Large intestine (tissue), 12 donors: ENCODE data around the gene PLAAT5. TPM values are rescaled to one million over a fixed set of nuclear protein-coding genes. Genes with fewer than 3 reads are reported as not detected.

Experiments used
- DNase-seq, 2 donors: peaks; one replicate each; pipeline versions ENCODE4 v3.0.0 to v3.0.0-alpha.2; 2013
- H3K27ac ChIP-seq: one replicate; pipeline ENCODE4 v1.5.1; 2013; ENCODE audit warnings: low read length
- H3K27me3 ChIP-seq: 2 replicates; pipeline ENCODE4 v1.6.1; 2013; ENCODE audit warnings: low read length; ENCODE audit not compliant: control insufficient read depth, insufficient read depth
- H3K36me3 ChIP-seq: 2 replicates; pipeline ENCODE4 v1.6.1; 2013; ENCODE audit warnings: low read length; ENCODE audit not compliant: control insufficient read depth, insufficient read depth
- H3K4me1 ChIP-seq: one replicate; pipeline ENCODE4 v1.6.1; 2013; ENCODE audit warnings: low read length; ENCODE audit not compliant: control insufficient read depth, insufficient read depth
- H3K4me3 ChIP-seq: one replicate; pipeline ENCODE4 v1.5.1; 2013; ENCODE audit warnings: low read length
- H3K9me3 ChIP-seq: one replicate; pipeline ENCODE4 v1.6.1; 2013; ENCODE audit warnings: mild to moderate bottlenecking, low read depth, low read length, moderate library complexity; ENCODE audit not compliant: control insufficient read depth
- WGBS: methylation state at CpG from one replicate; pipeline ENCODE4 v1.1.5; 2013; ENCODE audit warnings: low lambda C conversion rate; ENCODE audit not compliant: insufficient coverage; 5-methylcytosine and 5-hydroxymethylcytosine counted together
- long read RNA-seq, 11 donors: transcript quantifications; one replicate each; lab custom pipeline, GENCODE V29; 2026
- polyA plus RNA-seq: library from polyadenylated mRNA; unstranded; fragments of 120-200 nt; gene quantifications from one replicate; pipeline ENCODE4 v1.2.1, GENCODE V29; 2013

Gene PLAAT5, protein sequence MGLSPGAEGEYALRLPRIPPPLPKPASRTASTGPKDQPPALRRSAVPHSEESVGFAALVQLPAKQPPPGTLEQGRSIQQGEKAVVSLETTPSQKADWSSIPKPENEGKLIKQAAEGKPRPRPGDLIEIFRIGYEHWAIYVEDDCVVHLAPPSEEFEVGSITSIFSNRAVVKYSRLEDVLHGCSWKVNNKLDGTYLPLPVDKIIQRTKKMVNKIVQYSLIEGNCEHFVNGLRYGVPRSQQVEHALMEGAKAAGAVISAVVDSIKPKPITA
- polyA plus RNA-seq, result 0.78 TPM
- long read RNA-seq, donor 1, partial matches to known transcripts, result 13 of 14 reads
- long read RNA-seq, donor 1, other reads (novel, unspliced or antisense), result 0 of 14 reads
- long read RNA-seq, donor 2, partial matches to known transcripts, result 42 of 42 reads
- long read RNA-seq, donor 2, other reads (novel, unspliced or antisense), result 0 of 42 reads
- long read RNA-seq, donor 3, result 0 reads
- long read RNA-seq, donor 4, result 0 reads
- long read RNA-seq, donor 5, partial matches to known transcripts, result 5 of 5 reads
- long read RNA-seq, donor 5, other reads (novel, unspliced or antisense), result 0 of 5 reads
- long read RNA-seq, donor 6, partial matches to known transcripts, result 49 of 49 reads
- long read RNA-seq, donor 6, other reads (novel, unspliced or antisense), result 0 of 49 reads
- long read RNA-seq, donor 7, result 0 reads
- long read RNA-seq, donor 8, partial matches to known transcripts, result 31 of 31 reads
- long read RNA-seq, donor 8, other reads (novel, unspliced or antisense), result 0 of 31 reads
- long read RNA-seq, donor 9, partial matches to known transcripts, result 9 of 9 reads
- long read RNA-seq, donor 9, other reads (novel, unspliced or antisense), result 0 of 9 reads
- long read RNA-seq, donor 10, partial matches to known transcripts, result 15 of 30 reads
- long read RNA-seq, donor 10, other reads (novel, unspliced or antisense), result 15 of 30 reads
- long read RNA-seq, donor 11, partial matches to known transcripts, result 16 of 16 reads
- long read RNA-seq, donor 11, other reads (novel, unspliced or antisense), result 0 of 16 reads

DNA sequence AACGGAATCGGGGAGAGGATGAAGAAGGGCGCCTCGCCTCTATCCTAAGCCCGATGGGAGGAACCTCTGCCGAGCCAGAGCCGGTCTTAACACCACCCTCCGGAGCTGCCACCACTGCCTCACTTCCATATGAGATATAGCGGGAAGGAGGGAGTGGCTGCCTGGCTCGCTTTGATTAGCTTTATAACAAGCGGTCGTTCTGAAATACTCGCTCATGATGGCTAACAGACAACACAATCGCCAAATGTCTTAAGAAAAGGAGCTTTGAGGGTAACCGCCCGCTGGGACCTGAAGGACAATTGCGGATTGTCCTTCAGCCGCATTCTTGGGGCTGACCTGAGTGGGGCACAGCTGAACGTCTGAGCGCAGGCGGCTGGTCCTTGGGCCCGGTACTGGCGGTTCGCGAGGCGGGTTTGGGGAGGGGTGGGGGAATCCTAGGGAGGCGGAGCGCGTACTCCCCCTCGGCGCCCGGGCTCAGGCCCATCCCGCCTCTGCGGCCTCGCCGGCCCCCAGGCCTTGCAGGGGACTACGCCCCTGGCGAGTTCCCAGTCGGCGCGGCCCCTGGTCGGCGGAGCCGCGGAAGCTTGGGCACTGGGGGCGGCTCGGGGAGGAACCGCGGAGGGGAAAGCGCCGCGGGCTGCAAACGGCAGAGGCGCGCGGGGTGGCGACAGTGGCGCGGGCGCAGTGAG is at the start of gene PLAAT5:
Gene PLAAT5, minus strand, starts transcription at position 617 of the 689 bp plus-strand sequence. Its CDS starts 133 bp downstream, at position 484.
- DNase-seq, result peak in 1 of 2 donors; percentile 48
- Histone ChIP-seq H3K4me3 (peak within 1 kb of the TSS; percentile 33), H3K9me3 (peaks cover 2% of the 10 kb centered on the region), H3K27me3 (peaks cover 28% of the 10 kb centered on the region), H3K4me1 (peaks cover 11% of the 10 kb centered on the region), H3K27ac (no peak within 1 kb of the TSS), H3K36me3 (no peaks in the 10 kb centered on the region)
- no CpG with 5 or more reads among the region's 60 CpGs for WGBS

DNA sequence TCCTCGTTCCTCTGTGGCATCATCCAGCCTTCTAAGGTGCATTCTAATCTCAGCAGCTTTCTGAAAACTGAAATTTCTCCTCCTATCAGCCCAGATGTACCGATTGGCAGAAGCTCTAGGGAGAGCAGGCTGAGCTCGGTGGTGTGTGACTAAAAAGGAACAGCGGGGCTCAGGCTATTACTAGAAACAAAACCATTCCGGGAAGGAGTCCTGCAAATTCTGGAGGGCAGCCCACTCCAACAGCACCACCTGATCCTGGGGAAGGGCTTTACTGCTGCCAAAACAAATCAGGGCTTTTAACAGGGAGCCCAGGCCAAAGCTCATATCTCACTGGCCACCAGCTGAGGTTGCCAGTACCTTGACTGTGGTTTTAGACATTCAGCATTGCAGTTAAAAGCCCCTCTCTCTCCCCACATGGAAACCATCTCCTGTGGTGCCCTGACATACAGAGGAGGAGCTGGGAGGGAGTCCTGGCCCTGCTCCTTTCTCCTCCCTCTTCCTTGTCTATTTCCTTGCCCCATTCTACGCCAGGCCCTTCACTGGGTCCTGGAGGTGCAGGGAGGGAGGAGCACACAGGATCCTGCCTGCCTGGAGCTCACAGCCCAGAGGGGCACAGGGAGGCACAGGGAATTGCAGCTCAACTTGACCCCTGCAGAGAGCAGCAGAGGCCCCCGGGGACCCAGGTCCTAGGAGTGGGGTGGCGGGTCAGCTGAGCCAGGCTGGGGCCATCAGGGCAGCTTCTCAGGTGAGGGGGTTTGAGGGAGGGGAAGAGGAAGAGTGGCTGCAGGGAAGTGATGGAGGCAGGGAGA is 46.5 kb upstream of the PLAAT5 start:
- H3K4me3 ChIP-seq, result peak overlapping the region; percentile 25
- H3K4me1 ChIP-seq, result peaks cover 20% of the 10 kb centered on the region
- DNase-seq, result peak in 1 of 2 donors; percentile 25

DNA sequence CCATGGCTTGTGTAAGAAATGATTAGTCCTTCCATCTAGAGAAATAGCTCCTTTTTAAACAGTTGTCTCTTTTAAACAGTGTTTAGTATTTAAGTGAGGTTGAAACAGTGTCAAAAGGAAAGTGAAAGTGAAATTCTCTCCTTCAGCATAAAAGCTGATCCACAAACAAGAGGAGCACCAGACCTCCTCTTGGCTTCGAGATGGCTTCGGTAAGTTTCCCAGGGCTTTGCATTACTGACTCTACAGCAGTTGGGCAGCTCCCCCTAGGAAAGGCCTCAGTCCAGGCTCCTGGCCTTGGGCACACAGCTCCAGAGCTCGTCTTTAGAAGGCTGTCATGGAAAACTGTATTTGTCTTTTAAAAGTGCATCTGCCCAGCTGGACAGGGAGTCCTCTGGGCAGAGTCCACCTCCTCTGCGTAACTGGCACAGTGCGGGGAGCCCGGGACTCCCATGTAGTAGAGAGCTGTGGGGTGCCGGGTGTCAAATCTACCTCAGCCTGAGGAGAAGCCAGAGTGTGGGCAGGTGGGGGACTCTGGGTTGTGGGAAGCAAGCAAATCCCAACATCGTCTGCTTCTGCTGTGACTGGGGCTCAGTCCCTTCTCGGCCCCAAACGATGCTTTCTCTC is 45.8 kb upstream of the PLAAT5 start, which contains the start of gene PLAAT4:
Gene PLAAT4, plus strand, starts transcription at position 140 of the 624 bp plus-strand sequence. Its CDS starts 61 bp downstream, at position 201.
- Histone ChIP-seq H3K27me3 (no peaks in the 10 kb centered on the region), H3K9me3 (no peaks in the 10 kb centered on the region), H3K27ac (peak within 1 kb of the TSS; percentile 21), H3K4me1 (peaks cover 20% of the 10 kb centered on the region), H3K4me3 (peak within 1 kb of the TSS; percentile 25), H3K36me3 (no peaks in the 10 kb centered on the region)
- peak; percentile 46 to 79 for DNase-seq
- 92% methylated on average over 2 of the region's 10 CpGs for WGBS

More for the DNA sequence above, 46.5 kb upstream of the PLAAT5 start:
- 80% methylated on average over 1 of the region's 8 CpGs for WGBS
- Histone ChIP-seq H3K36me3 (no peaks in the 10 kb centered on the region), H3K9me3 (no peaks in the 10 kb centered on the region), H3K27ac (peak overlapping the region; percentile 21), H3K27me3 (no peaks in the 10 kb centered on the region)

DNA sequence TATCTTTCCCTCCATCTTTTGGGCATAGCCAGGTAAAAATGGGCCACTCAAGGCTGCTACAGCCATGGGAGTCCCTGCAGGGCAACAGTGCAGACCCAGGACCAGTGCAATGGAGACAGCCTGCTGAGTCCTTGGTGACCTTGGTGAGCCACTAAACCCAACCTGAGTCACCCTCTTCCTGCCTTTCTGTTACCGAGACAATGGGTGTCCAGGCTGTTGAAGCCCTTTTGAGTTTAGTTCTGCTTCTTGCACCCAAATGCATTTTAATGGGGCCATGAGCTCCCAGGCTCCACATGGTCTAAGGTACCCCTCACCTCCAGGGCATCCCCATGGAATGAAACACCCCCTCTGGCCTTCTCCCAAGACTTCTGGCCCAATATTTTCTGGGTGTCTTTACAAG is 44.8 kb upstream of the PLAAT5 start:
- no peaks in the 10 kb centered on the region for H3K36me3 ChIP-seq
- no peaks in the 10 kb centered on the region for H3K27me3 ChIP-seq
- H3K4me1 ChIP-seq, result peaks cover 23% of the 10 kb centered on the region
- DNase-seq, result no peak
- no peak overlapping the region for H3K4me3 ChIP-seq
- no peak overlapping the region for H3K27ac ChIP-seq
- no peaks in the 10 kb centered on the region for H3K9me3 ChIP-seq
- WGBS, result no CpG with 5 or more reads among the region's 1 CpG

DNA sequence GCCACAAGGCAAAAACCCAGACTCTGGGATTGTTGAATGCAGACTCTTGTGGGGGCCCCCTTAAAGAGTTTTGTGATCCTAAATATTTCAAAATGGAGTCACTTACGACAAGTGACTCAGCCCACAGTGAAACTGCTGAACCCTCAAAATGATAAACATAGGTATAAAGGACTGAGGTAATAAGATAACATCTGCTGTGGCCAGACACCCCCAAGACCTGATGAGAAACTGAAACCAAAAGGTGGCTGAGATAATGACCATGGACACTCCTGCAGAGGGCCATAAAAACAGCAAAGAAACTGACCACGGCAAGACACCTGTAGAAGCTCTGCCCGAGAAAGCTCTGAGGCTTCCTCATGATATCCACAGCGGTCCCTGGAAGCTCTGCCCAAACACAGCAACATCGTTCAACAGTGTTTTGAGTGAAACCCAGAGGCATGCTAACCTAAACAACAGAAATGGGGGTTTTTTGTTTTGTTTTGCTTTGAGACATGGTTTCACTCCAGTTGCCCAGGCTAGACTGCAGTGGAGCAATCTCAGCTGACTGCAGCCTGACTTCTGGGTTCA is 44.0 kb upstream of the PLAAT5 start:
- Histone ChIP-seq H3K9me3 (no peaks in the 10 kb centered on the region), H3K4me1 (peaks cover 23% of the 10 kb centered on the region), H3K27me3 (no peaks in the 10 kb centered on the region), H3K36me3 (no peaks in the 10 kb centered on the region), H3K4me3 (no peak overlapping the region), H3K27ac (peak overlapping the region; percentile 38)
- DNase-seq, result peak; percentile 43 to 68
- WGBS, result no CpG with 5 or more reads among the region's 5 CpGs

DNA sequence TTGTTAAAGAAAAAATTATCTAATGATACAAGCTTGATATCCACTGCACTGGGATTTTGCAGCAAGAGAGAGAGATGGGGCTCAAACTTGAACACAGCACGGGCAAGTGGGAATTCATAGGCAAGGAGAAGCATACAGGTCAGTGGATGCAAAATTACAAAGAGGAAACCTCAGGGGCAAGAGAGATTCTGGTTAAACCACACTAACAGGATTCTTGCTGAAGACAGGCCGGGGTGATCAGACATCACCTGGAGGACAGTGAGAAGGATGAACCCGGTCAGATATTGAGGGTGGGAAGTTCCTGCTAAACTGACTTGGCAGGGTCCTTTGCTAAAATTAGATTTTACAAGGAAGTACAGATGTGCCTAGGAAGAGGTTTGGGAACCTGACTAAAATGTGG is 43.1 kb upstream of the PLAAT5 start:
- no CpG with 5 or more reads among the region's 3 CpGs for WGBS
- Histone ChIP-seq H3K9me3 (no peaks in the 10 kb centered on the region), H3K27me3 (no peaks in the 10 kb centered on the region), H3K27ac (no peak overlapping the region), H3K4me1 (peaks cover 24% of the 10 kb centered on the region), H3K4me3 (no peak overlapping the region), H3K36me3 (no peaks in the 10 kb centered on the region)
- DNase-seq, result no peak

DNA sequence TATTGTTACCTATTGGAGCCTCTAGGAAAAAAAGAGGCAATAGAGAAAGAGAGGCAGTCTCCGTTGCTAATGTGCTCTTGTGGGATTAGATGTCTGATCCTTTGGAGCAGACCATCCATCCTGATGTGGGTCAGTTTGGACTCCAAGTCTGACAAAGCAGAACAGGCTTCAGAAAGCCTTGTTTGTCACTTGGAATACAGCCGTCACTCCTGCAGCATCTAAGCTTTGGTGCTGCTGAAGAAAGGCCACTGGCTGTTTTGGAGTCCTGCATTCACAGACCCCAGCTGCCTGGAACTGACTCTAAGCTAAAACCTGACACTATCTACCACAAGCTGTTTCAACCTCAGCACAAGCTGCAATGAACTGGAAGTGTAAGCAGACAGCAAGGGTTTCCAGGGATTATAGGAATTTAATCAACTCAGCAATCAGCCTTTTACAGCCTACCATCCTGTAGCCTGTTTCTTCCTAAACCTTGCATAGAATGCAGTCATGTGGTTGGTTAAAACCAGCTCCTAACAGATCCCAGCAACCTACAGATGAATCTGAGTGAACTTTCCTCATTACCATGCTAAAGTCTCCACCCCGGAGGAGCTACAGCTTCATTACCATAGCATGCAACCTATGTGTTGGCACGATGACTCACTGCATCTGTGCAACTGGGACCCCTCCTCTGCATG is 42.0 kb upstream of the PLAAT5 start:
- Histone ChIP-seq H3K27me3 (no peaks in the 10 kb centered on the region), H3K36me3 (no peaks in the 10 kb centered on the region), H3K4me3 (no peak overlapping the region), H3K4me1 (peaks cover 26% of the 10 kb centered on the region), H3K9me3 (no peaks in the 10 kb centered on the region), H3K27ac (no peak overlapping the region)
- WGBS, result no CpG with 5 or more reads among the region's 4 CpGs
- no peak for DNase-seq

DNA sequence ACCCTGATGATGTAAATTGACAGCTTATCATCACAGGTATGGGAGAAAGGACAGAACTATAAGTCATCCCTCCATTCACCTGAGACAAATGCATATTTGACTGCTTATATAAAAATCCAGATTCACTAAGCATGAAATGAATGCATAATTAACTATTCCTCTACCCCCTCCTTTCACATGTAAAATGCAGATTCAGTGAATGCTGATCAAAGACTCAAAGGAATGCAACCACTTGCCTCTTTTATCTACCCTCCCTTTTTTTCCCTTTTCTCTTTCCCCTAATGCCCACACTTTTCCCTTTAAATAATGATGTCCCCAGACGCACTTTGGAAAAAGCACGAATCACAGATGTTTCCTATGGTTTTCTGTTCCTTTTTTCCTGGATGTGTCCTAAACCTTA is 41.1 kb upstream of the PLAAT5 start:
- H3K4me1 ChIP-seq, result peaks cover 22% of the 10 kb centered on the region
- DNase-seq, result no peak
- H3K27ac ChIP-seq, result no peak overlapping the region
- no peak overlapping the region for H3K4me3 ChIP-seq
- H3K27me3 ChIP-seq, result no peaks in the 10 kb centered on the region
- WGBS, result 94% methylated on average over 2 of the region's 2 CpGs
- H3K36me3 ChIP-seq, result no peaks in the 10 kb centered on the region
- H3K9me3 ChIP-seq, result no peaks in the 10 kb centered on the region
